OCI-LY7 (cell line): ENCODE results near the gene SLC12A8.

Experiments used
- EZH2phosphoT487 ChIP-seq: fragments of 200-600 bp; sonication (generic); IDR thresholded peaks from 2 replicates; pipeline ENCODE4 v1.6.1; 2018; ENCODE audit warnings: low read depth, borderline replicate concordance, mild to moderate bottlenecking, mixed run types, antibody characterized with exemption, low read length, moderate library complexity, mixed read lengths
- TF ChIP-seq, protein P1 (sequence below): fragments of 200-600 bp; sonication (generic); conservative IDR thresholded peaks from 2 replicates; pipeline ENCODE4 v1.5.1; 2014; ENCODE audit warnings: mild to moderate bottlenecking, antibody characterized with exemption, low read length, moderate library complexity, mixed read lengths

DNA sequence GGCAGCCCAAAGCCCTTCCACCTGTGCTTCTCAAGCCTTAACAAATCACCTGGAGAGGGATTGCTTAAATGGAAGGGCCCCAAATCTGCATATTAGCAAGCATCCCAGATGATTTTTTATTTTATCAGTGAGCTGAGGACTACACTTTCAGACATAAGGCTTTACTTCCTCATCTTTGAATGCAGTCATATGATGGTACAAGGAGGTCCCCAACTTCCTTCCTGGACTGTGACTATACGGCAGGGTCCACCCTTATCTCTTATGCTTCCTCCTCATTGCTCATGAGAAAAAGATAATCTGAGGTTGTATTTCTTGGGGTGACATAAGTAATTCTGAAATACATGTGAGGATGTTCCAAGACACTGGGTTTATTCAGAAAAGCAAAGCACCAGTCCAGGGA is 143.1 kb downstream of the SLC12A8 start:
- TF ChIP-seq, protein P1, sequence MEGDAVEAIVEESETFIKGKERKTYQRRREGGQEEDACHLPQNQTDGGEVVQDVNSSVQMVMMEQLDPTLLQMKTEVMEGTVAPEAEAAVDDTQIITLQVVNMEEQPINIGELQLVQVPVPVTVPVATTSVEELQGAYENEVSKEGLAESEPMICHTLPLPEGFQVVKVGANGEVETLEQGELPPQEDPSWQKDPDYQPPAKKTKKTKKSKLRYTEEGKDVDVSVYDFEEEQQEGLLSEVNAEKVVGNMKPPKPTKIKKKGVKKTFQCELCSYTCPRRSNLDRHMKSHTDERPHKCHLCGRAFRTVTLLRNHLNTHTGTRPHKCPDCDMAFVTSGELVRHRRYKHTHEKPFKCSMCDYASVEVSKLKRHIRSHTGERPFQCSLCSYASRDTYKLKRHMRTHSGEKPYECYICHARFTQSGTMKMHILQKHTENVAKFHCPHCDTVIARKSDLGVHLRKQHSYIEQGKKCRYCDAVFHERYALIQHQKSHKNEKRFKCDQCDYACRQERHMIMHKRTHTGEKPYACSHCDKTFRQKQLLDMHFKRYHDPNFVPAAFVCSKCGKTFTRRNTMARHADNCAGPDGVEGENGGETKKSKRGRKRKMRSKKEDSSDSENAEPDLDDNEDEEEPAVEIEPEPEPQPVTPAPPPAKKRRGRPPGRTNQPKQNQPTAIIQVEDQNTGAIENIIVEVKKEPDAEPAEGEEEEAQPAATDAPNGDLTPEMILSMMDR, result no peak
- no peak for TF ChIP-seq EZH2phosphoT487
